Naive thymus-derived CD8-positive, alpha-beta T cell (primary cell): ENCODE data around the gene NCOA3. TPM values are rescaled to one million over a fixed set of nuclear protein-coding genes. Genes with fewer than 3 reads are reported as not detected.
A peak's percentile ranks its signal among the peaks of the same experiment; 100 is the strongest.

Source experiments
- ATAC-seq, 2 donors: fragments of 150-1000 bp; cut with Tn5 transposase in 1 of 2; sonication (Bioruptor Pico), chemical (Tn5 transposase) in 1 of 2; 1 replicate in 1 of 2; 2 replicates in 1 of 2; pipeline ENCODE4 v1.10.0; 2021; ENCODE audit warnings: mild to moderate bottlenecking in 2 of 2, moderate library complexity in 2 of 2
- POLR2A ChIA-PET: fragments of 350-600 bp; sonication (Branson Sonifier 250); formaldehyde crosslinking; loops from one replicate; lab custom pipeline; 2021; ENCODE audit warnings: antibody characterized with exemption; lab: Charles Lee
- DNase-seq, 10 donors: peaks; one replicate each; pipeline versions ENCODE4 v3.0.0 to v3.0.0-alpha.2; 2020 to 2022
- H3K27ac Mint-ChIP-seq, 10 donors: one replicate each; pipeline ENCODE4 v1.8.0; 2020 to 2022; ENCODE audit warnings: mild to moderate bottlenecking in 10 of 10, mixed read lengths in 10 of 10, moderate library complexity in 4 of 10, inconsistent platforms in 1 of 10
- H3K27me3 Mint-ChIP-seq, 5 donors: one replicate each; pipeline ENCODE4 v1.8.0; 2021 to 2022; ENCODE audit warnings: mixed read lengths in 5 of 5
- H3K36me3 Mint-ChIP-seq, 3 donors: one replicate each; pipeline ENCODE4 v1.8.0; 2020 to 2022; ENCODE audit warnings: mixed read lengths in 3 of 3, mild to moderate bottlenecking in 2 of 3, inconsistent platforms in 1 of 3
- H3K4me1 Mint-ChIP-seq, 4 donors: one replicate each; pipeline ENCODE4 v1.8.0; 2021 to 2022; ENCODE audit warnings: mixed read lengths in 4 of 4
- H3K4me3 Mint-ChIP-seq, 10 donors: one replicate each; pipeline ENCODE4 v1.8.0; 2020 to 2022; ENCODE audit warnings: mild to moderate bottlenecking in 10 of 10, mixed read lengths in 10 of 10, moderate library complexity in 6 of 10, inconsistent platforms in 1 of 10
- H3K9me3 Mint-ChIP-seq, 9 donors: one replicate each; pipeline ENCODE4 v1.8.0; 2020 to 2022; ENCODE audit warnings: mixed read lengths in 9 of 9, mild to moderate bottlenecking in 3 of 9, inconsistent platforms in 1 of 9, moderate library complexity in 1 of 9
- polyA plus RNA-seq, 3 donors: library from polyadenylated mRNA; unstranded; fragments of 300-500 nt; fragmentation: Illumina TruSeq; gene quantifications; one replicate each; pipeline ENCODE4 v1.2.3, GENCODE V29; 2021
- total RNA-seq, 8 experiments: library from RNA in 2 of 8; stranded (reverse) in 2 of 8; gene quantifications; one replicate each; pipeline ENCODE4 v1.2.3 and lab custom pipeline; 2021 to 2026

NCOA3 gene
- total and polyA plus RNA-seq, 5 experiments from 2014 or later: 18.4 to 106 (median 27.8) TPM

DNA sequence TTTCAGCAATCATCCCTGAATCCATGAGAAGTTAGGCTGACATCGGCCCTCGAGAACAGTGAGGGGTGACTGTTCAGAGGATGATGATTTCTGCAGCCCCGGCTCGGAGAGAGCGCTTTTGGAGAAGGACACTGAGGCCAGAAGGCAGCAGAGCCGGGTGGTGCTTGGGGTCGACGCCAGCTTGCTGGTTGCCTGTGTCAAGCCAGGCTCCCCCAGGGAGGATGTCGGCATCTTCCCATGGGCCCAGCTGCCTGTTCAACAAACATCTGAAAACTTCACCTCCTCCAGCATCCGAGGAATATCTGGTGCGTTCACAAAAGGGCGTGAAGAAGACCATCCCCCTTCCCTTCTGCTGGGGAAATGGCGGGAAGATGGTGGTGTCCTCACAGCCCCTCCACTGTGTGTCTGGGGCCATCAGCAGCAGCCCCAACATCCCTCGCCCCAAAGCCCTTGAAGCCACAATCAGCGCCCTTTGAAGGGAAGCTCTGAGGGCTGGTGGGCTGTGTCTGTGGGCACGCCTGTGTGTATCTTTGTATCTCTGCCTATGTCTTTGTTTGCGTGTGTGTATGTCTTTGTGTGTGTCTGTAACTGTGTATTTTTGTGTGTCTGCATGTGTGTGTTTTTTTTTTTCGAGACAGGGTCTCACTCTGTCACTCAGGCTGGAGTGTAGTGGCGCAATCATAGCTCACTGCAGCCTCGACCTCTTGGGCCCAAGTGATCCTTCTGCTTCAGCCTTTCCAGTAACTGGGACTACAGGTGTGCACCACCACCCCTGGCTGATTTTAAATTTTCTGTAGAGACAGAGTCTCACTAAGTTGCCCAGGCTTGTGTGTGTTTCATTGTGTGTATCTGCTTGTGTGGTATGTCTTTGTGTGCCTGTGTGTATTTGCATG is 185.7 kb downstream of the NCOA3 start:
- Mint-ChIP-seq H3K4me3 (no peak overlapping the region), H3K9me3 (peaks cover 0 to 32% (median 4%) of the 10 kb centered on the region in 9 donors), H3K4me1 (no peaks in the 10 kb centered on the region), H3K27ac (no peak overlapping the region), H3K36me3 (peaks cover 0 to 18% (median 3%) of the 10 kb centered on the region in 3 donors), H3K27me3 (peaks cover 0 to 2% (median 0%) of the 10 kb centered on the region in 5 donors)
- ATAC-seq: no peak
- no peak for DNase-seq
- POLR2A ChIA-PET: no interaction called here

DNA sequence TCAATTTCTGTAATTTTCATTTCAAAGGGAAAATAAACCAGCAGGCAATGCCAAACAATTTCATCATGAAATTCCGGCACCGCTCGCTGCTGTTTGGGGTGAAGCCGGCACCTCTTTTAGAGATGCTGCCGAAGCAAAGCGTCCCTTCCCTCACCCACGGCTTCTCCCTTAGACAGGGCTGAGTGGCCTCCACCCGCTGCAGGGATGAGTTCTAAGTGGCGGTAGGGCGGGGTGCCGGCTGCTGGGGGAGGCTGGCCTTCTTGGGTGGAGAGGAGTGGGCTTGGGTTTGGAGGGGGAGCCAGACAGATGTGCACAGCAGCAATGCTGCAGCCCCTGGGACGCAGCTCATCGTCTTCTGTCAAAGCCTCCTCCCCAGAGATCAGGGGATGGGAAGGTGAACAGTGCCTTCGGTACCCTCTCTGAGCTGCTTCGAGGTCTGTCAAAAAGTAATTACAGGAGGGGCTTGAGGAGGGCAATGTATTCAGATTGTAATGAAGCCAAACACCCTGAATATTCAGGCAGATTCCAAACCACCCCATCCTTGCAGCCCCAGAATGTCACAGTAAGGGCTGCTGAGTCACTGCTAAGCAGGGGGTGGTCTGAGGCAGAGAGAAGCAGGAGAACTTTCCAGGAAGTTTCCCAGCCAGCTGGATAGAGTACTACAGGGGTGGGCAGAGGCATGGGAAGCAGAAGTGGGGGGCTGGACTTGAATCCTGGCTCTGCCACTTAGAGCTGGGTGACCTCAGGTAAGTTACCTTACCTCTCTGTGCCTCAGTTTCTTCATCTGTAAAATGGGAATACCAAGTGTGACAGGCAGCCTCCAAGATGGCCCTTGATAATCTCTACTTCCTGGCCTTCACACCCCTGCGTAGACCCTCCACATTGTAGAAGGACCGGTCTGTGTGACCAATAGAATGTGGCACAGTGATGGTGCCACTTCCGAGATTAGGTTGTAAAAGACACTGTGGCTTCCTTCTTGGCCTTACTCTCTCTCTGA is 187.0 kb downstream of the NCOA3 start:
- no peak for ATAC-seq
- POLR2A ChIA-PET: no interaction called here
- H3K27ac Mint-ChIP-seq: no peak overlapping the region

DNA sequence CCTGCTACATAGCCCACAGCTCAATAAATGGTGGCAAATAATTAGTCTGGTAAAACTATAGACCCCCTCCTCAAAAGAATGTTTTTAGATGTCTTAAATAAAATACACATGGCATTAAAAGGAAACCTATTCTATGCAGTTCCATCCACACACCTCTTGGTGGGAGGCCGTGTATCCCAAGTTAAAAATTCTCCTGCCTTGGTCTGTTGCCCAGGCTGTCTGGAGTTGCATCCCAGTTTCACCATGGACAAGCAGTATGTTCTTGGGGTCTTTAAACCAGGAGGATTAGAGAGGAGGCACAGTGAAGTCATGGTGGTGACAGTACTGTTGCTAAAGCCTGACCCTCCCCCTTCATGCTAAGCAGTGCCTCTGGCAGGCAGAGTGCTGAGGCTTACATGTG is 188.0 kb downstream of the NCOA3 start:
- POLR2A ChIA-PET: no interaction called here
- H3K27ac Mint-ChIP-seq: peak overlapping the region in 1 of 10 donors; percentile 62
- no peak for ATAC-seq

More for the DNA sequence above, 187.0 kb downstream of the NCOA3 start:
- no peak overlapping the region for H3K4me3 Mint-ChIP-seq
- H3K36me3 Mint-ChIP-seq: peaks cover 0 to 23% (median 3%) of the 10 kb centered on the region in 3 donors
- H3K27me3 Mint-ChIP-seq: peaks cover 0 to 2% (median 0%) of the 10 kb centered on the region in 5 donors
- no peak for DNase-seq
- peaks cover 0 to 45% (median 14%) of the 10 kb centered on the region in 9 donors for H3K9me3 Mint-ChIP-seq
- H3K4me1 Mint-ChIP-seq: no peaks in the 10 kb centered on the region

DNA sequence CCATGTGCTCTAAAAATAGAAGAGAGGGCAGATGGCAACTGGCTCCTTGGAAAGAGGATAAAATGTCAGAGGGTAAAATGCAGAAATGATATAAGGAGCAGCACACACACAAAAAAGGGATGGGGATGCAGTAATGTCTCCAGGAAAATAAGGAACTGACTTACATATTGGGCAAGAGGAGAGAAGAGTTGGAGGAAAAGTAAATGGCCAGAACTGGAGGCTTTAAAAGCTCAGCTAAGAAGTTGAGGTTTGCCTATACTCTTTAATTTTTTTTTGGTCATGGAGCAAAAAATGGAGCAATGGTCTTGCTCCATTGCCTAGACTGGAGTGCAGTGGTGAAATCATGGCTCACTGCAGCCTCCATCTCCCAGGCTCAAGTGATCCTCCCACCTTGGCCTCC is 189.9 kb downstream of the NCOA3 start:
- Mint-ChIP-seq H3K27me3 (peaks cover 0 to 2% (median 0%) of the 10 kb centered on the region in 5 donors), H3K9me3 (peaks cover 0 to 50% (median 14%) of the 10 kb centered on the region in 9 donors), H3K27ac (peak overlapping the region in 1 of 10 donors; percentile 6), H3K4me3 (no peak overlapping the region), H3K36me3 (peaks cover 0 to 23% (median 3%) of the 10 kb centered on the region in 3 donors), H3K4me1 (peaks cover 3 to 7% (median 5%) of the 10 kb centered on the region in 4 donors)
- ATAC-seq: no peak
- POLR2A ChIA-PET: no interaction called here
- DNase-seq: no peak

More for the DNA sequence above, 188.0 kb downstream of the NCOA3 start:
- Mint-ChIP-seq H3K27me3 (peaks cover 0 to 2% (median 0%) of the 10 kb centered on the region in 5 donors), H3K4me3 (no peak overlapping the region), H3K9me3 (peaks cover 0 to 50% (median 14%) of the 10 kb centered on the region in 9 donors), H3K4me1 (no peaks in the 10 kb centered on the region), H3K36me3 (peaks cover 0 to 23% (median 3%) of the 10 kb centered on the region in 3 donors)
- no peak for DNase-seq

DNA sequence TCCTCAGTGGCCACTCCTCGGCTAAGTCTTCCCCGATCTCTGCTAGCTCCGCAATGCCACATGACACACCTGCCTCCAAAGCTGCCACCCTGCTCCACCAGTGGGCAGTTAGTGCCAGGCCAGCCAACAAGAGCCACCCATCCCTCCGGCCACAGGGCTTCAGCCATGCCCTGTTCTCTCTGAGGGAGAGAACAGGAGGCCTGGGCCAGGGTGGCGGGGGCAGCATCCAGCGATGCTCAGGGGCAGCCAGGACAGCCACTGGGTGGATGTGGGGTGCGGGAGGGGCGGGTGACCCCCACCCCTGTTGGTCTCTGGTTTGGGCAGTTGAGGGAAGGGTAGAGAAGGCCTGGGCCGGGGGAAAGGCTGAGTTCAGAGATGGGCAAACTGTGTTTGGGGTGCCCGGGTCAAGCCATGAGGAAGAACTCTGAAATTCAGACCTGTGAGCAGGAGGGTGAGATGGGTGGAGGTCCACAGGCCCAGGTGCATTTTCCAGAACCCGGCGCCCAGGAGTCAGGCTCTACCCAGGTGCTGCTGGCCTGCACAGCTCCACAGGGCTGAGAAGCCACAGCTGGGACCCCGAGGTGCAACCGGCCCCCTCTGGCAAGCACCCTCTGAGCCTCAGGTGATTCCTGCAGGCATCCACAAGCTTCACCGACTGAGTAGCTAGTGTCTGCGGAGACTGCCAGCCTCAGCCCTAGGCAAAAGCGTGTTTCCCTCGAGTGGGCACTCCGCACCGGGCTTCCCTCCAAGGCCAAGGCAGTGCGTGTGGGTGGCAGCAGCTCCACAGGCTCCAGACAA is 192.5 kb downstream of the NCOA3 start:
- H3K27ac Mint-ChIP-seq: no peak overlapping the region
- DNase-seq: no peak
- H3K36me3 Mint-ChIP-seq: peaks cover 0 to 23% (median 3%) of the 10 kb centered on the region in 3 donors
- POLR2A ChIA-PET: no interaction called here
- H3K4me3 Mint-ChIP-seq: no peak overlapping the region
- H3K4me1 Mint-ChIP-seq: peaks cover 3 to 7% (median 5%) of the 10 kb centered on the region in 4 donors
- H3K27me3 Mint-ChIP-seq: no peaks in the 10 kb centered on the region
- H3K9me3 Mint-ChIP-seq: peaks cover 0 to 45% (median 14%) of the 10 kb centered on the region in 9 donors
- ATAC-seq: no peak

DNA sequence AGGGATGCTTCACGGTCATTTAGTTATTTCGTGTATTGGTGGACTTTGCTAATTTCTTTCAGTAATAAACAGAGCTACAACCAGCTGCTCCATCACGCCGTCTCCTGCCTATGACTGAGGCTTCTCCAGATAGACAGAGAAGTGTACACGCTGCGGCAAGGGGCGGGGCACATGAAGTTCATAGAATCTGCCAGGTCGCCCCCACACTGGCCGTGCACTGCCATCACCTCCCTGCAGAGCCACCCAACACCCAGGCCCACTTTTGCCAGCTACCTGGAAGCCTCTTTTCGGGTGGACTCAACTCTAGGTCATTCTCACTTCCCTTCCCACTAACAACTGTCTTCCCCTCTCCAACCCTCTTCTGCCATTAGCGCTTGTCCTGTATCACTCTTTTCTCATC is 195.2 kb downstream of the NCOA3 start:
- POLR2A ChIA-PET: no interaction called here
- no peak for DNase-seq

DNA sequence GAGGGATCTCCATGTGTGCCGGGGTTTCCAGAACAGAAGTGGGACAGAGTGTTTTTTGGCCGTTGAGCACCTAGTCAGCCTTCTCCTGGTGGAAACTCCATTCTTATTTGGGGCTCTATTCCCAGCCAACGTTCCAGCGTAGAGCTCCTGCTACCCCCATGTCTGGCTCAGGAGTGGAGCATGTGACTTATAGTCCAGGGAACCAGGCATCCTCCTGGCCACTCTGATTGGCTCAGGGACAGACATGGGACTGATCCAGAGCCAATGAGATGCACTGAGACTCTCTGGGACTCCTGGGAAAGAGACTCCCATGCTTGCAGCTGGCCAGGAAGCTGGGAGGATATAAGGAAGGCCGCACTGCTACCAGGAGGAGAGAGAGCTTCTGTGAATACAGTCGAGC is 196.5 kb downstream of the NCOA3 start:
- H3K4me1 Mint-ChIP-seq: peaks cover 3 to 7% (median 5%) of the 10 kb centered on the region in 4 donors
- peaks cover 0 to 10% (median 4%) of the 10 kb centered on the region in 9 donors for H3K9me3 Mint-ChIP-seq
- POLR2A ChIA-PET: no interaction called here
- no peak overlapping the region for H3K4me3 Mint-ChIP-seq
- H3K27me3 Mint-ChIP-seq: peaks cover 0 to 4% (median 0%) of the 10 kb centered on the region in 5 donors
- H3K27ac Mint-ChIP-seq: no peak overlapping the region
- H3K36me3 Mint-ChIP-seq: no peaks in the 10 kb centered on the region
- ATAC-seq (no peak), DNase-seq (no peak)

More for the DNA sequence above, 195.2 kb downstream of the NCOA3 start:
- no peak overlapping the region for H3K27ac Mint-ChIP-seq
- peaks cover 0 to 4% (median 0%) of the 10 kb centered on the region in 5 donors for H3K27me3 Mint-ChIP-seq
- H3K9me3 Mint-ChIP-seq: peaks cover 0 to 23% (median 14%) of the 10 kb centered on the region in 9 donors
- ATAC-seq: no peak
- H3K36me3 Mint-ChIP-seq: peaks cover 0 to 5% (median 0%) of the 10 kb centered on the region in 3 donors
- H3K4me3 Mint-ChIP-seq: no peak overlapping the region
- peaks cover 3 to 7% (median 5%) of the 10 kb centered on the region in 4 donors for H3K4me1 Mint-ChIP-seq

DNA sequence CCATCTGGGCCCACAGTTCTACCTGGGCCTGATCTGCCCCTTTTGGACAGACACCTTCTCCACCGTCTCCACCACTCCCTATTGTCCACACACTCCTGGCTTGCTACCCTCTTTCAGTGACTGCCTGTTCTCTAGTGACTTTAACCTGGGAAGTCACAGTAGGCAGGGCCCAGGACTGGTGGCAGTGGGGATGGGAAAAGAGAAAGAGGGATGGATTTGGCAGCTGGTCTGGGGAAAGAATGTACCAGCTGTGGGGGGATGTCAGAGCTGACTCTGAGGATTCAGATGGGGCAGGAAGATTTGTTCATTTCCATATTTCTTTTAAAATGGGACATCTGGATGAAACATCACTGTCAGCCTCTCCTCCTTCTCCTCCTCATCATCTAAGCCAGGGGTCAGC is 198.1 kb downstream of the NCOA3 start:
- POLR2A ChIA-PET: no interaction called here
- no peak overlapping the region for H3K27ac Mint-ChIP-seq
- no peak for ATAC-seq
- peaks cover 0 to 2% (median 0%) of the 10 kb centered on the region in 9 donors for H3K9me3 Mint-ChIP-seq
- no peak for DNase-seq
- H3K4me1 Mint-ChIP-seq: peaks cover 3 to 7% (median 5%) of the 10 kb centered on the region in 4 donors
- H3K27me3 Mint-ChIP-seq: peaks cover 0 to 4% (median 0%) of the 10 kb centered on the region in 5 donors
- no peak overlapping the region for H3K4me3 Mint-ChIP-seq
- no peaks in the 10 kb centered on the region for H3K36me3 Mint-ChIP-seq

DNA sequence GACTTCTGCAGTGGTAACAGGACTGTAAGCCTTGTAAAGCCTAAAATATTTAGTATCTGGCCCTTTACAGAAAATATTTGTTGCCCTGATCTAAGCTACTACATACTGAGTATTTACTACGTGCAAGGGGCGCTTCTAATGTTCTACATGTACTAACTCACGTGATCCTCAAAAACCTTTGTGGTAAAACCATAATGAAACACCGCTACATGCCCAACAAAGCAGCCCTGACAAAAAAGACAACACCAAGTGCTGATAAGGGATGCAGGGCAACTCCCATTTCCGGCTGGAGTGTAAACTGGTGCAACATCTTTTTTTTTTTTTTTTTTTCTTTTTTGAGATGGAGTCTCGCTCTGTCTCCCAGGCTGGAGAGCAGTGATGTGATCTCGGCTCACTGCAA is 198.6 kb downstream of the NCOA3 start:
- H3K36me3 Mint-ChIP-seq: no peaks in the 10 kb centered on the region
- H3K4me1 Mint-ChIP-seq: peaks cover under 1 to 3% (median 2%) of the 10 kb centered on the region in 4 donors
- POLR2A ChIA-PET: no interaction called here
- H3K27me3 Mint-ChIP-seq: peaks cover 0 to 4% (median 0%) of the 10 kb centered on the region in 5 donors
- H3K27ac Mint-ChIP-seq: no peak overlapping the region
- H3K9me3 Mint-ChIP-seq: peaks cover 0 to 1% (median 0%) of the 10 kb centered on the region in 9 donors
- no peak overlapping the region for H3K4me3 Mint-ChIP-seq
- ATAC-seq (no peak), DNase-seq (no peak)

DNA sequence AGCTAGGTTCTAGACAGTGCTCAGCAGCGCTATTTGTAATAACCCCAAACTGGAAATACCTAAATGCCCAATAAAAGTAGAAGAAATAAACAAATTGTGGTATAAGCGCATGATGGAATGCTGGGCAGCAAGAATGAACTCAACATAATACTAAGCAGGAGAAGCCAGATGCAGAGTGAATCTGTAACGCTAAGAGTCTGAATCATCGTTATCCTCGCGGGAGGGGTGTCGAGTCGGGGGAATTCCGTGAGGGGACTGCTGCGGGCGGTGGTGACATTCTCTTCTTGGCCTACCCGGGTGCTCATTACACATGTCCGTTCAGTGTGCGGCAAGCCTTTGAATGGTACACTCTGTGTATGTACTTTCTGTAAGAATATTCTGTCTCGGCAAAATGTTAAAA is 199.9 kb downstream of the NCOA3 start:
- H3K4me1 Mint-ChIP-seq: no peaks in the 10 kb centered on the region
- DNase-seq (no peak), ATAC-seq (no peak)
- H3K36me3 Mint-ChIP-seq: no peaks in the 10 kb centered on the region
- H3K27me3 Mint-ChIP-seq: peaks cover 0 to 4% (median 0%) of the 10 kb centered on the region in 5 donors
- H3K9me3 Mint-ChIP-seq: no peaks in the 10 kb centered on the region
- H3K4me3 Mint-ChIP-seq: no peak overlapping the region
- no peak overlapping the region for H3K27ac Mint-ChIP-seq
- POLR2A ChIA-PET: no interaction called here

DNA sequence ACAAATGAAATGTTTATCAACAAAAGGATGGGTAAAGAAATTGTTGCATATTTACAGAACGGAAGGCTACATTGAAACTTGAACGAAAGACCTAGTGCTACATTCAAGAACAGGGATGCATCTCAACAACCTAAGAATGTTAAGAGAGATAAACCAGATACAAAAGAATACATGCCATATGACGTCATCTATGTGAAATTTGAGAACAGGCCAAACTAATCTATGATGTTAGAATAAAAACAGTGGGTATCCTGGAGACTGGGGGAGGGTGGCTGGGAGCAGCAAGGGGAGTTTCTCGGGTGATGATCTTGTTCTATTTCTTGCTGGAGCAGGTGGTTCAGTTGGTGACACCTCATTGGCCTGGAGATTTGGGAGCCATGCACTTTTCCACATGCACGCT is 202.1 kb downstream of the NCOA3 start:
- no peaks in the 10 kb centered on the region for H3K4me1 Mint-ChIP-seq
- no peak for ATAC-seq
- H3K27ac Mint-ChIP-seq: no peak overlapping the region
- peaks cover 0 to 7% (median 3%) of the 10 kb centered on the region in 5 donors for H3K27me3 Mint-ChIP-seq
- POLR2A ChIA-PET: no interaction called here
- no peak overlapping the region for H3K4me3 Mint-ChIP-seq
- DNase-seq: no peak
- H3K9me3 Mint-ChIP-seq: no peaks in the 10 kb centered on the region
- no peaks in the 10 kb centered on the region for H3K36me3 Mint-ChIP-seq
